Calu3 (cell line): ENCODE results near the gene FAM149A. TPM values are rescaled to one million over a fixed set of nuclear protein-coding genes. Genes with fewer than 3 reads are reported as not detected.

Source experiments
- BruUV-seq: library from RNA; stranded (reverse); fragments of 400-500 nt; replicated peaks from 2 replicates; lab custom pipeline; 2021; lab: Mats Ljungman, UMichigan
- CTCF ChIA-PET: fragments of 300-600 bp; sonication (Branson Sonifier 250); formaldehyde crosslinking; loops from one replicate; lab custom pipeline; 2022; ENCODE audit warnings: antibody characterized with exemption; lab: Charles Lee
- DNase-seq: peaks from one replicate; pipeline ENCODE4 v3.0.0; 2022
- H3K27ac Mint-ChIP-seq: one replicate; pipeline ENCODE4 v1.8.0; 2022; ENCODE audit warnings: mixed read lengths; ENCODE audit not compliant: unreplicated experiment
- H3K27me3 Mint-ChIP-seq: one replicate; pipeline ENCODE4 v1.8.0; 2022; ENCODE audit warnings: mixed read lengths; ENCODE audit not compliant: unreplicated experiment
- H3K36me3 Mint-ChIP-seq: one replicate; pipeline ENCODE4 v1.8.0; 2022; ENCODE audit warnings: mild to moderate bottlenecking, moderate library complexity, mixed read lengths; ENCODE audit not compliant: insufficient read depth, unreplicated experiment
- H3K4me1 Mint-ChIP-seq: one replicate; pipeline ENCODE4 v1.8.0; 2022; ENCODE audit warnings: mild to moderate bottlenecking, low read depth, mixed read lengths; ENCODE audit not compliant: unreplicated experiment
- H3K4me3 Mint-ChIP-seq: one replicate; pipeline ENCODE4 v1.8.0; 2022; ENCODE audit warnings: mild to moderate bottlenecking, low read depth, moderate library complexity, mixed read lengths; ENCODE audit not compliant: unreplicated experiment
- H3K9me3 Mint-ChIP-seq: one replicate; pipeline ENCODE4 v1.8.0; 2022; ENCODE audit warnings: low read depth, mixed read lengths; ENCODE audit not compliant: unreplicated experiment
- intact Hi-C: fragments of 100-400 bp; cut with micrococcal nuclease; formaldehyde crosslinking; loops from one replicate; pipeline ENCODE4 v1.10.0; 2022; ENCODE audit not compliant: unreplicated experiment
- total RNA-seq: library from RNA; stranded (reverse); gene quantifications from 2 replicates; pipeline ENCODE4 v1.2.3, GENCODE V29; 2022
- TF ChIP-seq, protein P1 (sequence below): fragments of 200-600 bp; IDR thresholded peaks from one replicate; pipeline ENCODE4 v1.8.0; 2022; ENCODE audit warnings: antibody characterized with exemption; ENCODE audit not compliant: unreplicated experiment

FAM149A gene
- total RNA-seq, 1 experiment from 2014 or later, result 45.5 TPM

DNA sequence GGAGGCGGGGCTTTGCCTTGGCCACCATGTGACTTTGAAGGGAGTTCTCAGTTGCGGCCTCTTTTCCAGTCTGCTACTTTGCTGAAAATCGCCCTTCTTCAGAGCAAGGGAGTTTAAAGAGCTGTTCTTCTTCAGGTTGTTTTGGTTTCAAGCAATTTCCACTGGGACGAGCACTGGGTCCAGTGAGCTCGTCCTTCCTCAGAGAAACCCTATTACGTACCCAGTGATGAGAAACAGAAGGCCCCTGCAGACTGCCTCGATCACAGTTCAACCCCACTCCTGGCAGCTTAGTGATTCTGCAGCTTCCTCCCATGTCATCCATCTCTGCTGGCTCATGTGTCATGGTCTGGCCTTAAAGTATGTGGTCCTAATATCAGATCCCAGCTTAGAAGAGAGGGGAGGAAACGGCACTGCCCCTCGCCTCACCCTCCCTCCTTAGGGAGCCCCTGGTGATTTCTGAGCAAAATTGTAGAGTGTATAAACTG, 7.8 kb upstream of the FAM149A start:
- peaks cover 22% of the 10 kb centered on the region for H3K27me3 Mint-ChIP-seq
- no TSS peak for BruUV-seq
- CTCF ChIA-PET, result no interaction called here
- no peaks in the 10 kb centered on the region for H3K4me1 Mint-ChIP-seq
- H3K4me3 Mint-ChIP-seq, result no peak overlapping the region
- no peak for DNase-seq
- H3K36me3 Mint-ChIP-seq, result no peaks in the 10 kb centered on the region
- H3K27ac Mint-ChIP-seq, result no peak overlapping the region
- intact Hi-C loops, result no loop called here
- no peaks in the 10 kb centered on the region for H3K9me3 Mint-ChIP-seq
- TF ChIP-seq, protein P1, sequence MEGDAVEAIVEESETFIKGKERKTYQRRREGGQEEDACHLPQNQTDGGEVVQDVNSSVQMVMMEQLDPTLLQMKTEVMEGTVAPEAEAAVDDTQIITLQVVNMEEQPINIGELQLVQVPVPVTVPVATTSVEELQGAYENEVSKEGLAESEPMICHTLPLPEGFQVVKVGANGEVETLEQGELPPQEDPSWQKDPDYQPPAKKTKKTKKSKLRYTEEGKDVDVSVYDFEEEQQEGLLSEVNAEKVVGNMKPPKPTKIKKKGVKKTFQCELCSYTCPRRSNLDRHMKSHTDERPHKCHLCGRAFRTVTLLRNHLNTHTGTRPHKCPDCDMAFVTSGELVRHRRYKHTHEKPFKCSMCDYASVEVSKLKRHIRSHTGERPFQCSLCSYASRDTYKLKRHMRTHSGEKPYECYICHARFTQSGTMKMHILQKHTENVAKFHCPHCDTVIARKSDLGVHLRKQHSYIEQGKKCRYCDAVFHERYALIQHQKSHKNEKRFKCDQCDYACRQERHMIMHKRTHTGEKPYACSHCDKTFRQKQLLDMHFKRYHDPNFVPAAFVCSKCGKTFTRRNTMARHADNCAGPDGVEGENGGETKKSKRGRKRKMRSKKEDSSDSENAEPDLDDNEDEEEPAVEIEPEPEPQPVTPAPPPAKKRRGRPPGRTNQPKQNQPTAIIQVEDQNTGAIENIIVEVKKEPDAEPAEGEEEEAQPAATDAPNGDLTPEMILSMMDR, result no peak

DNA sequence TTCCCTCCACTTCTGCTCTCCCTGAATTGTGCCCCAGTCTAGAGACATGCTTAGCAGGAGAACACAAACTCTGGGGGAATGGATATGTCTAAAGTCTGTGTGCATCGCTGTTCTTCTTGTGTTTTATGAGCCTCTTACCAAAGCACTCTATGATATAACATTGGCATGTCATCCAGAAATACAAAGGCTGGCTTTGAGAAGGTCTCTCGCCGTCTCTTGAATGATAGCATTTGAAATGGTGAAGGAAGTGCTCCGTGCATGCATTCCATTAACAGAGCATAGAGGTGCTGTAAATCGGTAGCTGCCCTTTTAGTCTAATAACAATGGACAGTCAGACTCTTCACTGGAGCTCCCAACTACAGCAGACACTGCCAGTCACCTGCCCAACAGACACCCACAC, 7.1 kb upstream of the FAM149A start:
- Mint-ChIP-seq H3K27me3 (peaks cover 22% of the 10 kb centered on the region), H3K4me3 (no peak overlapping the region), H3K9me3 (no peaks in the 10 kb centered on the region), H3K27ac (no peak overlapping the region), H3K36me3 (no peaks in the 10 kb centered on the region), H3K4me1 (no peaks in the 10 kb centered on the region)
- TF ChIP-seq, protein P1, result no peak
- CTCF ChIA-PET, result interaction anchor here (2.0 kb wide), 1 partner anchor 40 kb away, joined by 6 read pairs; no protein-coding TSS in a partner anchor
- intact Hi-C loops, result no loop called here
- DNase-seq, result no peak
- BruUV-seq, result no TSS peak

DNA sequence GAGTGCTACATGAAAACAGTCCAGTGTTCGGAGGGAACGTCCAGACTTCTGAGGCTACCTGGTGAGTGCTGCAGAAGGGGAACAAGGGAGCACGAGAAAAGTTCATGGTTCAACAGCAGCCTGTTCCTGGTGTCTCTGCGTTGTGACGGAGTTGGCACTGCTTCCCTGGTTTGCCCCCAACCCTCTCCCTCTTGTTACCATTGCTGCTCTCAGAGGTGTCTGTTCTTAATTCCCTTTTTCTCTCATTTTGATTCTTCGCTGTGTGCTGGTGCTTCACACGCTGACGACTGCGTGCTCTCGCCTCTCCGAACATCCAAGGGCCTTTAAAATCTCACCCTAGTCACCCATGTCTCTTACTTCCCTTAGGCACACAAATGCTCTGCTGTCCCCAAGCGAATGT, 1.6 kb upstream of the FAM149A start:
- Mint-ChIP-seq H3K4me1 (no peaks in the 10 kb centered on the region), H3K27ac (no peak overlapping the region), H3K4me3 (no peak overlapping the region), H3K9me3 (peaks cover 3% of the 10 kb centered on the region), H3K36me3 (peaks cover 18% of the 10 kb centered on the region), H3K27me3 (no peaks in the 10 kb centered on the region)
- intact Hi-C loops, result no loop called here
- CTCF ChIA-PET, result no interaction called here
- no peak for DNase-seq
- TF ChIP-seq, protein P1, result no peak
- no TSS peak for BruUV-seq

DNA sequence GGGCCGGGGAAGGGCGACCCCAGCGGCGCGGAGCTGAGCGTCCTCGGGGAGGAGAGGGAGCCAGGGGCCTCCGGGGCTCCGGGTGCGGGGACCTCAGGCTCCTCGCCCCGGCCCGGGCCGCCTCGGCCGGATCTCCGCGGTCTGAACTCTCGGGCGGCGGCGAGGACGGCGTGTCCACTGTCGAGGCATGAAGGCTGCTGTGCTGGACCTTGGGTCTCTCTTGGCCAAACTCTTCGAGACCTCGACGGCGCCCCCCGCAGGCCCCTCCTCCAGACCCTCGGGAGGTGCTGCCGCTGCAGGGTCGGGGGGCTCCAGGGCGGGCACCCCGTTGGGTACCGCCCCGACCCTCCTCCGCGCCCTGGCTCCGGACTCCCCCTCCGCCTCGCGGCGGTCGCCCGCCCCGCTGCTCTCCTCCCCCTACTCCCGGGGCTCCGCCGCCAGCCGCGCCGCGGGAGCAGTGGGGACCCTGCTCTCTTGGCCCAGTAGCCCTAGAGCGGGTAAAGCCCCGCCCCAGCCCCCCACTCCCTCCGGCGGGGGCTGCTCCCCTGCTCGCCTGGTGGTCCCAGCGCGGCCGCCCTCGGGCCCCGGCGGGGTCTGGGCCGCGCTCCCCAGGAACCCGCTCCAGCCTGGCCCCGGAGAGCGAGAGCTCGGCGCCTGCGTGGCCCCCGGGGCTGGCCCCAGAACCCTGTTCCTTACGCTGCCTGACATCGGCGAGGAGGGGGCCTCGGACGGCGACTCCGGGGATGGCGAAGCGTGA, 564 bp downstream of the FAM149A start:
- Mint-ChIP-seq H3K4me3 (peak overlapping the region; percentile 75), H3K27ac (peak overlapping the region; percentile 61), H3K9me3 (peaks cover 3% of the 10 kb centered on the region), H3K27me3 (no peaks in the 10 kb centered on the region), H3K4me1 (peaks cover 9% of the 10 kb centered on the region), H3K36me3 (peaks cover 18% of the 10 kb centered on the region)
- TF ChIP-seq, protein P1, result no peak
- CTCF ChIA-PET, result interaction anchor here (1.1 to 2.8 kb wide), 2 partner anchors 37 to 86 kb away, joined by 3 to 9 read pairs; partner anchors contain the start of gene CYP4V2
- BruUV-seq, result no TSS peak
- intact Hi-C loops, result loop anchor here (5.0 kb wide), 1 partner anchor 42 kb away; no protein-coding TSS in a partner anchor
- peak; percentile 39 for DNase-seq
